PC-9 (cell line): ENCODE results near the gene GAL. TPM values are rescaled to one million over a fixed set of nuclear protein-coding genes. Genes with fewer than 3 reads are reported as not detected.

Experiments
- BruUV-seq: library from RNA; stranded (reverse); fragments of 400-500 nt; replicated peaks from 2 replicates; lab custom pipeline; 2021; lab: Mats Ljungman, UMichigan
- CTCF ChIA-PET: fragments of 300-600 bp; sonication (Branson Sonifier 250); formaldehyde crosslinking; loops from one replicate; lab custom pipeline; 2022; ENCODE audit warnings: antibody characterized with exemption; lab: Charles Lee
- POLR2A ChIA-PET: fragments of 300-600 bp; sonication (Branson Sonifier 250); formaldehyde crosslinking; loops from one replicate; lab custom pipeline; 2022; ENCODE audit warnings: antibody characterized with exemption; ENCODE audit not compliant: unreplicated experiment; lab: Charles Lee
- DNase-seq, 2 experiments: peaks; one replicate each; pipeline versions ENCODE4 v3.0.0 to v3.0.0-alpha.2; 2015 to 2022; ENCODE audit warnings: mixed read lengths in 1 of 2
- H2AFZ ChIP-seq: fragments of 200-600 bp; sonication (generic); 2 replicates; pipeline ENCODE4 v1.8.1; 2017; ENCODE audit warnings: antibody characterized with exemption
- H3F3A ChIP-seq: fragments of 200-600 bp; sonication (generic); 2 replicates; pipeline ENCODE4 v1.8.1; 2017; ENCODE audit warnings: antibody characterized with exemption, mild to moderate bottlenecking, low read depth; ENCODE audit not compliant: insufficient read depth
- H3K27ac ChIP-seq: fragments of 200-600 bp; sonication (generic); 2 replicates; pipeline ENCODE4 v1.6.1; 2016; ENCODE audit warnings: mixed run types
- H3K27me3 ChIP-seq: fragments of 200-600 bp; sonication (generic); 2 replicates; pipeline ENCODE4 v1.6.1; 2016; ENCODE audit warnings: low read depth, mixed run types; ENCODE audit not compliant: insufficient read depth
- H3K36me3 ChIP-seq: fragments of 200-600 bp; sonication (generic); 2 replicates; pipeline ENCODE4 v1.6.1; 2016; ENCODE audit warnings: low read depth, mixed run types
- H3K4me1 ChIP-seq: fragments of 200-600 bp; sonication (generic); replicated peaks from 2 replicates; pipeline ENCODE4 v1.6.1; 2016; ENCODE audit warnings: mixed run types; ENCODE audit not compliant: insufficient read depth
- H3K4me2 ChIP-seq: fragments of 200-600 bp; sonication (generic); 2 replicates; pipeline ENCODE4 v1.6.1; 2017; ENCODE audit warnings: mixed run types
- H3K4me3 ChIP-seq: fragments of 200-600 bp; sonication (generic); 2 replicates; pipeline ENCODE4 v1.6.1; 2016; ENCODE audit warnings: mixed run types
- H3K79me2 ChIP-seq: fragments of 200-600 bp; sonication (generic); 2 replicates; pipeline ENCODE4 v1.6.1; 2017; ENCODE audit warnings: low read depth, mixed run types
- H3K9me2 ChIP-seq: fragments of 200-600 bp; sonication (generic); 2 replicates; pipeline ENCODE4 v1.8.1; 2017; ENCODE audit warnings: mild to moderate bottlenecking; ENCODE audit not compliant: insufficient read depth
- H3K9me3 ChIP-seq: fragments of 200-600 bp; sonication (generic); 2 replicates; pipeline ENCODE4 v1.8.1; 2016; ENCODE audit warnings: low read depth; ENCODE audit not compliant: insufficient read depth
- H4K20me1 ChIP-seq: fragments of 200-600 bp; sonication (generic); 2 replicates; pipeline ENCODE4 v1.8.1; 2017; ENCODE audit not compliant: insufficient read depth
- CTCF ChIP-seq: fragments of 200-600 bp; sonication (generic); conservative IDR thresholded peaks from 2 replicates; pipeline ENCODE4 v1.6.1; 2017; ENCODE audit warnings: mixed run types, antibody characterized with exemption, mild to moderate bottlenecking, moderate library complexity
- EZH2 ChIP-seq: fragments of 200-600 bp; sonication (generic); IDR thresholded peaks from 2 replicates; pipeline ENCODE4 v1.8.0; 2017; ENCODE audit warnings: antibody characterized with exemption, low read depth
- intact Hi-C: fragments of 100-400 bp; cut with micrococcal nuclease; formaldehyde crosslinking; loops from one replicate; pipeline ENCODE4 v1.10.0; 2022; ENCODE audit not compliant: unreplicated experiment
- total RNA-seq: library from RNA; stranded (reverse); gene quantifications from 2 replicates; pipeline ENCODE4 v1.2.3, GENCODE V29; 2021

The GAL gene
- total RNA-seq, 1 experiment from 2014 or later = 12.8 TPM

GRCh38 chr11:68721075-68721474, 36.7 kb downstream of the GAL start:
- POLR2A ChIA-PET = no interaction called here
- Histone ChIP-seq H3K4me3 (no peak overlapping the region), H4K20me1 (no peaks in the 10 kb centered on the region), H3F3A (no peaks in the 10 kb centered on the region), H3K4me2 (no peak overlapping the region), H3K27me3 (peaks cover 21% of the 10 kb centered on the region), H3K79me2 (no peaks in the 10 kb centered on the region), H2AFZ (no peak overlapping the region), H3K36me3 (no peaks in the 10 kb centered on the region), H3K9me2 (no peaks in the 10 kb centered on the region), H3K9me3 (peaks cover 5% of the 10 kb centered on the region), H3K27ac (no peak overlapping the region), H3K4me1 (no peaks in the 10 kb centered on the region)
- CTCF ChIA-PET = no interaction called here
- intact Hi-C loops = no loop called here
- BruUV-seq = no TSS peak
- DNase-seq = no peak
- TF ChIP-seq EZH2 (no peak), CTCF (no peak)

GRCh38 chr11:68722143-68722542, 37.8 kb downstream of the GAL start:
- Histone ChIP-seq H3K4me2 (no peak overlapping the region), H2AFZ (no peak overlapping the region), H3K4me1 (no peaks in the 10 kb centered on the region), H3K27ac (no peak overlapping the region), H3K79me2 (no peaks in the 10 kb centered on the region), H4K20me1 (no peaks in the 10 kb centered on the region), H3K9me2 (no peaks in the 10 kb centered on the region), H3K4me3 (no peak overlapping the region), H3K9me3 (peaks cover 5% of the 10 kb centered on the region), H3K27me3 (peaks cover 21% of the 10 kb centered on the region), H3K36me3 (no peaks in the 10 kb centered on the region), H3F3A (no peaks in the 10 kb centered on the region)
- ChIA-PET POLR2A (no interaction called here), CTCF (no interaction called here)
- intact Hi-C loops = no loop called here
- no peak for TF ChIP-seq EZH2
- no peak for TF ChIP-seq CTCF
- DNase-seq = no peak
- BruUV-seq = no TSS peak

GRCh38 chr11:68724293-68724692, 39.9 kb downstream of the GAL start:
- no peaks in the 10 kb centered on the region for H3K4me1 ChIP-seq
- DNase-seq = no peak
- H3K36me3 ChIP-seq = no peaks in the 10 kb centered on the region
- ChIA-PET CTCF (no interaction called here), POLR2A (interaction anchor here (0.5 kb wide), 1 partner anchor 18 kb away, joined by 4 read pairs; no protein-coding TSS in a partner anchor)
- no peak overlapping the region for H3K4me2 ChIP-seq
- H2AFZ ChIP-seq = no peak overlapping the region
- BruUV-seq = no TSS peak
- no peaks in the 10 kb centered on the region for H3K79me2 ChIP-seq
- intact Hi-C loops = no loop called here
- no peak overlapping the region for H3K4me3 ChIP-seq
- TF ChIP-seq EZH2 = no peak
- TF ChIP-seq CTCF = no peak
- no peaks in the 10 kb centered on the region for H3F3A ChIP-seq
- peaks cover 5% of the 10 kb centered on the region for H3K9me3 ChIP-seq
- H4K20me1 ChIP-seq = no peaks in the 10 kb centered on the region
- H3K27me3 ChIP-seq = peaks cover 18% of the 10 kb centered on the region
- no peak overlapping the region for H3K27ac ChIP-seq
- no peaks in the 10 kb centered on the region for H3K9me2 ChIP-seq
